GM23338 (cell line): ENCODE data around the gene PLOD3.

Experiments
- EZH2 ChIP-seq: fragments of 200-600 bp; sonication (generic); IDR thresholded peaks from one replicate; pipeline ENCODE4 v1.8.0; 2017; ENCODE audit warnings: antibody characterized with exemption, mild to moderate bottlenecking, low read depth; ENCODE audit not compliant: unreplicated experiment
- TF ChIP-seq, protein P1 (sequence below), 2 experiments: fragments of 200-600 bp in 1 of 2; sonication (generic) in 1 of 2; conservative IDR thresholded peaks; 2 replicates each; pipeline versions ENCODE4 v1.5.1 to v1.6.1; 2016 to 2017; ENCODE audit warnings: antibody characterized with exemption in 2 of 2, low read depth in 2 of 2, mild to moderate bottlenecking in 2 of 2, moderate library complexity in 1 of 2

DNA sequence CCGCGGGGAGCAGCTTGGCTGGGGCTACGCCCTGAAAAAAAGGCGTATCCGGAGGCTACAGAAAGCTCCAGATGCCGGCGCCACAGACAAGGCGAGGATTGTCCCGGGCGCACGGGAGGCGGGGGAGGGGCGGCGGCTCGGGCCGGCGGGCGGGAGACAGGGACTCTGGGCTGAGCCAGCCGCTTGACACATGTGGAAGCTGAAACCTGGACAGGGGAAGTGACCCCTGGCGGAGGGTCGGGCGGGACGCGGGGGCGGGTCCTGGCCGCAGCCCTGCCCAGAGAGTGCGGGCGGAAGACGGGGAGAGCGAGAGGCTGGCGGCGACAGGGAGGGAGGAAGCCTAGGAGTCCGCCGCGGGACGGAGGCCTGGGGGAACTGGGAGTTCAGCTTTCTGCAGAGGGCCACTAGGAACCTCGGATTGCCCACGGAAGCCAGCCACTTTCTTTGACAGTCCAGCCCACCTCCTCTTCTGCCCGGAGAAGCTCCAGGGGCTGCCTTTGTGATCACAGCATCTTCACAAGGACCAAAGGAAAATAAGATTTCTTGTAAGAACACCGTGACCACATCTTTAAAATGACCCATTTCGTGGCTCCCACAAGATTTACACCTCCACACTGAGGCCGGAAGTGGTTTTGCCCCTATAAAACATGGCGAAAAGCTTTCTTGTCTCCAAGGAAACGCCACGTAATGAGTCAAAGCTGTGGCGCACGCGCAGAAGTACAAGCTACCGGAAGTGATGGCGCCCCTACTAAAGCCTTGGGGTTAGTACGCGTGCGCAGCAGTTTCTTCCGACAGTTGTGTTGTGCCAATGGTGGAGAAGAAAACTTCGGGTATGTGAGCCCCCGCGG, at the start of gene PLOD3, which contains the start of gene ZNHIT1:
- no peak for TF ChIP-seq EZH2
- TF ChIP-seq, protein P1, sequence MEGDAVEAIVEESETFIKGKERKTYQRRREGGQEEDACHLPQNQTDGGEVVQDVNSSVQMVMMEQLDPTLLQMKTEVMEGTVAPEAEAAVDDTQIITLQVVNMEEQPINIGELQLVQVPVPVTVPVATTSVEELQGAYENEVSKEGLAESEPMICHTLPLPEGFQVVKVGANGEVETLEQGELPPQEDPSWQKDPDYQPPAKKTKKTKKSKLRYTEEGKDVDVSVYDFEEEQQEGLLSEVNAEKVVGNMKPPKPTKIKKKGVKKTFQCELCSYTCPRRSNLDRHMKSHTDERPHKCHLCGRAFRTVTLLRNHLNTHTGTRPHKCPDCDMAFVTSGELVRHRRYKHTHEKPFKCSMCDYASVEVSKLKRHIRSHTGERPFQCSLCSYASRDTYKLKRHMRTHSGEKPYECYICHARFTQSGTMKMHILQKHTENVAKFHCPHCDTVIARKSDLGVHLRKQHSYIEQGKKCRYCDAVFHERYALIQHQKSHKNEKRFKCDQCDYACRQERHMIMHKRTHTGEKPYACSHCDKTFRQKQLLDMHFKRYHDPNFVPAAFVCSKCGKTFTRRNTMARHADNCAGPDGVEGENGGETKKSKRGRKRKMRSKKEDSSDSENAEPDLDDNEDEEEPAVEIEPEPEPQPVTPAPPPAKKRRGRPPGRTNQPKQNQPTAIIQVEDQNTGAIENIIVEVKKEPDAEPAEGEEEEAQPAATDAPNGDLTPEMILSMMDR (conservative IDR thresholded peaks at IDR 0.05; ENCODE audit: low read depth in 2 of 2), result peak in 1 of 2 experiments; percentile 50; a peak in 2 of 4 replicates
